Left ventricle myocardium inferior (tissue), 1 donor: Measurements from ENCODE around the gene TUBA4A. TPM values are rescaled to one million over a fixed set of nuclear protein-coding genes. Genes with fewer than 3 reads are reported as not detected.

Experiments
- microRNA-seq: library from miRNA; unstranded; fragments of <30 nt; microRNA quantifications from one replicate; pipeline ENCODE4 v1.2.0, GENCODE V29; 2020
- total RNA-seq: library from RNA; stranded (reverse); fragmentation: NEBNext Ultra II Directional; extraction: Animal tissue kit (Norgen Biotek cat#: 25700); gene quantifications from one replicate; pipeline ENCODE4 v1.2.1, GENCODE V29; 2021
- donor health status: DM: no; HTN: yes; CAD: no; lungs with severe emphysema.

TUBA4A gene
- total RNA-seq, 1 donor from 2014 or later, result 130 TPM

Small RNA genes within 50 kb of the gene (microRNA-seq; reads per million reads assigned to microRNA genes)
- gene MIR153-1, result not detected

Other genes with a start within 250 kb of the TUBA4A start
- not detected for gene CFAP65, start 212.4 kb downstream of the TUBA4A start, total RNA-seq
- gene IHH, start 193.0 kb downstream of the TUBA4A start, total RNA-seq, result not detected
- 6.4 TPM for gene NHEJ1, start 93.1 kb downstream of the TUBA4A start, total RNA-seq
- gene SLC23A3, start 83.9 kb downstream of the TUBA4A start, total RNA-seq, result 0.58 TPM
- gene CNPPD1, start 77.0 kb downstream of the TUBA4A start, total RNA-seq, result 58.1 TPM
- gene RETREG2, start 75.6 kb downstream of the TUBA4A start, total RNA-seq, result 29.9 TPM
- gene ZFAND2B, start 47.1 kb downstream of the TUBA4A start, total RNA-seq, result 19.7 TPM
- gene ABCB6, start 35.0 kb downstream of the TUBA4A start, total RNA-seq, result 21.5 TPM
- 78.2 TPM for gene ATG9A, start 24.3 kb downstream of the TUBA4A start, total RNA-seq
- 29.8 TPM for gene ANKZF1, start 24.1 kb downstream of the TUBA4A start, total RNA-seq
- 1.7 TPM for gene GLB1L, start 8.5 kb downstream of the TUBA4A start, total RNA-seq
- 19.2 TPM for gene STK16, start 8.4 kb downstream of the TUBA4A start, total RNA-seq
- not detected for gene TUBA4B, start 675 bp downstream of the TUBA4A start, total RNA-seq
- gene DNAJB2, start 25.4 kb upstream of the TUBA4A start, total RNA-seq, result 77.5 TPM
- gene PTPRN, start 55.5 kb upstream of the TUBA4A start, total RNA-seq, result 0.11 TPM
- gene RESP18, start 78.8 kb upstream of the TUBA4A start, total RNA-seq, result not detected
- 73.0 TPM for gene DNPEP, start 134.0 kb upstream of the TUBA4A start, total RNA-seq
- gene DES, start 164.5 kb upstream of the TUBA4A start, total RNA-seq, result 15,954 TPM
- 145 TPM for gene SPEG, start 180.9 kb upstream of the TUBA4A start, total RNA-seq
- 22.0 TPM for gene GMPPA, start 245.0 kb upstream of the TUBA4A start, total RNA-seq